Stimulated activated CD8-positive, alpha-beta memory T cell treated with anti-CD3 and anti-CD28 coated beads, Interleukin-4, amount 100 ng/mL, for 48 hours (primary cell): ENCODE measurements around the gene STARD4.

Experiments
- DNase-seq: peaks from one replicate; pipeline ENCODE4 v3.0.0-alpha.2; 2020

STARD4 gene

GRCh38 chr5:111512375-111513130, at the start of gene STARD4:
Gene STARD4, minus strand, starts transcription at chr5:111512535. Its CDS starts 5,102 bp downstream, at chr5:111507433.
- DNase-seq: peak; percentile 94

GRCh38 chr5:111559680-111560079, 47.3 kb upstream of the STARD4 start:
- no peak for DNase-seq

GRCh38 chr5:111557686-111558085, 45.4 kb upstream of the STARD4 start:
- no peak for DNase-seq

GRCh38 chr5:111557111-111557510, 44.8 kb upstream of the STARD4 start:
- DNase-seq: no peak

GRCh38 chr5:111556501-111556900, 44.2 kb upstream of the STARD4 start:
- no peak for DNase-seq

- DNase-seq: no peak
These were observed 43.4 kb upstream of the STARD4 start for GRCh38 chr5:111555760-111556159.

- DNase-seq: no peak
These were observed 41.5 kb upstream of the STARD4 start for GRCh38 chr5:111553868-111554267.

GRCh38 chr5:111552896-111553295, 40.6 kb upstream of the STARD4 start:
- DNase-seq: no peak

- DNase-seq: no peak
These were observed 40.2 kb upstream of the STARD4 start for GRCh38 chr5:111552492-111552891.

GRCh38 chr5:111551569-111552275, 39.4 kb upstream of the STARD4 start:
- DNase-seq: no peak

GRCh38 chr5:111551161-111551560, 38.8 kb upstream of the STARD4 start:
- DNase-seq: no peak

- peak; percentile 83 for DNase-seq
These were observed 38.1 kb upstream of the STARD4 start for GRCh38 chr5:111550282-111551020.

- no peak for DNase-seq
These were observed 36.8 kb upstream of the STARD4 start for GRCh38 chr5:111548992-111549649.

- DNase-seq: no peak
These were observed 36.1 kb upstream of the STARD4 start for GRCh38 chr5:111548348-111548950.

- no peak for DNase-seq
These were observed 32.7 kb upstream of the STARD4 start for GRCh38 chr5:111545031-111545430.

GRCh38 chr5:111537141-111538024, 25.0 kb upstream of the STARD4 start:
- no peak for DNase-seq

- DNase-seq: no peak
These were observed 23.7 kb upstream of the STARD4 start for GRCh38 chr5:111535879-111536549.

GRCh38 chr5:111532886-111533582, 20.7 kb upstream of the STARD4 start:
- DNase-seq: no peak

- peak; percentile 81 for DNase-seq
These were observed 18.0 kb upstream of the STARD4 start for GRCh38 chr5:111530298-111530740.

- no peak for DNase-seq
These were observed 15.7 kb upstream of the STARD4 start for GRCh38 chr5:111528056-111528455.
